Activated CD8-positive, alpha-beta memory T cell treated with anti-CD3 and anti-CD28 coated beads for 24 hours (primary cell): Measurements from ENCODE around the gene FMO1.
"Not testable (repeated sequence)": the region's sequence is repeated elsewhere in the genome, so short reads cannot be mapped to it uniquely, and the experiment has no call there.

ENCODE experiments used
- DNase-seq: peaks from one replicate; pipeline ENCODE4 v3.0.0-alpha.2; 2020

FMO1 gene

GRCh38 chr1:171286032-171286705 is 37.9 kb downstream of the FMO1 start:
- no peak for DNase-seq

- DNase-seq = no peak
Measured at GRCh38 chr1:171290621-171291020, 42.3 kb downstream of the FMO1 start.

DNA sequence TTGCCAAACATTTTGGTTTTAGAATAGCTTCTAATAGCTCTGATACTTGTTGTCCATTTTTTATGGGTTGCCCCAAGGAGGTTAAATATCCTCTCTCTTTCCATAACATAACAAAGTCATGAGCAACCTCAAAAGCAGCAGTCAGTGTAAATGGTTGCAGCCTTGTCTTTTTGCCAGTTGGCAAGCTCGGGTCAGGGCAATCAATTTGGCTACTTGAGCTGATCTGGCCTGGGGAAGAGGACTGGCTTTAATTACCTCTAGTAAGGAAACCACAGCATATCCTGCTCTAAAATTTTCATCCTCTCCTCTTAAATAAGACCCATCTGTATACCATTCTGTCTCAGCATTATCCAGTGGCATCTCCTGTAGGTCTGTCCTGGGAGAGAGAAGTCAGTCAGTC is 44.5 kb downstream of the FMO1 start:
- no peak for DNase-seq

DNA sequence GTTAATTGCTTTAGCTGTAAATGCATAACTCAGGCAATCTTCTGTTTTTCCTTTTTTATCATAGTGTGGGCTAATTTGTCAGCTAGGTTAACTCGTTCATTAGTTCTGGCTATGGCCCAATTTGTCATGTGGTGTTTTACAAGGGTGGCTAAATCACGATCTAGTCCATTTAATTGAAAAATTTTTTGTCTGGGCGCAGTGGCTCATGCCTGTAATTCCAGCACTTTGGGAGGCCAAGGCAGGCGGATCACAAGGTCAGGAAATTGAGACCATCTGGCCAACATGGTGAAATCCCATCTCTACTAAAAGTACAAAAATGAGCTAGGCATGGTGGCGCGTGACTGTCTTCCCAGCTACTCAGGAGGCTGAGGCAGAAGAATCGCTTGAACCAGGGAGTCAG is 47.1 kb downstream of the FMO1 start:
- not testable (repeated sequence) for DNase-seq

- DNase-seq = no peak
Measured at GRCh38 chr1:171295821-171296220, 47.5 kb downstream of the FMO1 start.

- DNase-seq = no peak
Measured at GRCh38 chr1:171296897-171297296, 48.6 kb downstream of the FMO1 start.

GRCh38 chr1:171298696-171299095 is 50.4 kb downstream of the FMO1 start:
- no peak for DNase-seq

GRCh38 chr1:171299342-171299741 is 51.0 kb downstream of the FMO1 start:
- DNase-seq = no peak

DNA sequence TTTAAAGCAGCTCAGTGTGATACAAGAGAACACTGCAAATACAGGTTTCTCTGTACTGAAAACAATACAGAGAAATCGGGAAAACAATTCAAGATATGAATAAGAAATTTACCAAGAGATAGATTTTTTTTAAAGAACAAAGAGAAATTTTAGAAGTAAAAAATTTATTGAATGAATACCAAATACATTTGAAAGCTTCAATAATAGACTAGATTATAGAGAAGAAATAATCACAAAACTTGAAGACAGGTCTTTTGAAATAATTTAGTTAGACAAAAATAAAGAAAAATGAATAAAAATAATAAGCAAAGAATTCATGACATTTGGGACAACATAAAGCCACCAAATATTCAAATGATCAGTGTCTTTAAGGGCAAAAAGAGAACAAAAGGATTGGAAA is 52.1 kb downstream of the FMO1 start:
- no peak for DNase-seq

DNA sequence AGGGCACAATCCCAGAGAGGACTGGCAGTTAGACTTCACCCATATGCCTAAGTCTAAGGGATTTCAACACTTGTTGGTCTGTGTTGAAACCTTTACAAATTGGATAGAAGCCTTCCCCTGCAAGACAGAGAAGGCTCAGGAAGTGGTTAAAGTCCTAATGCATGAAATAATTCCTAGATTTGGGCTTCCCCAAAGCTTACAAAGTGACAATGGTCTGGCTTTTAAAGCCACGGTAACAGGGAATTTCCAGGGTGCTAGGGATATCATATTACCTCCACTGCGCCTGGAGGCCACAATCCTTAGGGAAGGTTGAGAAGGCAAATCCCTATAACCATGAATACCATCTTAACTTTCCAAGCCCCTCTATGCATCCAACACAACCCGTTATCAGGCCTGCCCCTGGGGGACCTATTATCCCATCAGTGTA is 62.4 kb downstream of the FMO1 start:
- no peak for DNase-seq

- DNase-seq = no peak
Measured at GRCh38 chr1:171311771-171312558, 63.7 kb downstream of the FMO1 start.

DNA sequence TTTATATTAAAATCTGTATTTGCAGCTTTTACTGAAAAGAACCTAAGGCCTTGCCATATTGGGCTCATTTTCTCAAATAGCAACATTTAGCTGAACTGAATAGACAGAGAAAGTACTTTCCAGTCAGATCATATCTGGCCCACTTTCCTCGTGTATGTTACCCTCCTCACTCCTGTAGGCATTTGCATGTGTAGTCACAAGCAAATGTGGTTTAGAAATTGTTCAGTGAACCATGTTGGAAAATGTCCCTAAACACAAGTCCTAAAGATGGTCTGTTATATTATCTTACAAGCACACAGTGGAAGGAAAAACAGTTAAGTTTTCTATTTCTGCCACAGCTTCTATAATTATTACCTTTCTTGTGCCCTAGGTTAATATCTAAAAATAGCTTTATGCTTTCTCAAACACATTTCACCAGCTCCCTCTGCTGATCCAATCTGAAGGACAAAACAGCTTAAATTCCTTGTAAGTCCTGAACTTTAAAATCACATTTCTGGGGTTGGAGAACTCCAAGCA is 65.1 kb downstream of the FMO1 start:
- DNase-seq = no peak

GRCh38 chr1:171313835-171314320 is 65.6 kb downstream of the FMO1 start, which contains the start of gene FMO4:
Gene FMO4, plus strand, starts transcription at chr1:171314183. Its CDS starts 5,643 bp downstream, at chr1:171319826.
- DNase-seq = peak; percentile 79

GRCh38 chr1:171329251-171329650 is 81.0 kb downstream of the FMO1 start:
- no peak for DNase-seq

DNA sequence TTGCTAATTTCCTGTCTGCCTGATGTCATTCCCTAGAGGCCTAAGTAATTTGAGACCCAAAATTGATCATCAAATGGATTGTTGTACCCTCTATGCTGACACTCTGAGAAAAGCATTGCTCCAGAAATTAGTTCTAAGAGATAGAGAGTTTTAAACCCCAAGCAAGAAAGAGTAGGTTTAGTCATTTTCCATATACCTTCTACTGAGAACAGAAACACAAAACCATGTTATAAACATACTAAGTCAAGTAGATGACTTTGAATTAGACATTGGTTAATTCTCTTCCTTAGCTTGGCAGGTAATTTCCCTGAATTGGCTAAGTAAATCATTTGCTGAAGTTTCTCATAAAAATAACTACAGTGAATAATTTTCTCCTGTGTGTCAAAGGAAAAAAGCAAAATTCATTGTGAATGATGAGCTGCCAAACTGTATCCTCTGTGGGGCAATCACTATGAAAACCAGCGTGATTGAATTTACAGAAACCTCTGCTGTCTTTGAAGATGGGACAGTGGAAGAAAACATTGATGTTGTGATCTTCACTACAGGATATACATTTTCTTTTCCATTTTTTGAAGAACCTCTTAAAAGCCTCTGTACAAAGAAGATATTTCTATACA is 85.8 kb downstream of the FMO1 start:
- DNase-seq = no peak
